K562 (cell line): Measurements from ENCODE around the gene TRAF5. TPM values are rescaled to one million over a fixed set of nuclear protein-coding genes. Genes with fewer than 3 reads are reported as not detected.

ENCODE experiments used
- ATAC-seq: fragments of 200-7000 bp; cut with Tn5 transposase; 3 replicates; pipeline ENCODE4 v1.9.1; 2020; ENCODE audit warnings: moderate library complexity
- BruUV-seq: library from RNA; stranded (reverse); fragments of 400-500 nt; replicated peaks from 2 replicates; lab custom pipeline; 2021; lab: Mats Ljungman, UMichigan
- CTCF ChIA-PET: fragments of 300-600 bp; formaldehyde crosslinking; extraction: SDS; loops from one replicate; lab custom pipeline; 2021; ENCODE audit warnings: low intra/inter-chr PET ratio; lab: Yijun Ruan, JAX
- POLR2A ChIA-PET: fragments of 300-600, 350-650 bp; sonication (Branson Sonifier 250); formaldehyde crosslinking; extraction: SDS; loops from one replicate; lab custom pipeline; 2021; ENCODE audit warnings: antibody characterized with exemption, inconsistent platforms; lab: Yijun Ruan, JAX
- DNase-seq, 4 experiments: peaks; one replicate each; pipeline versions ENCODE4 v3.0.0 to v3.0.0-alpha.2; 2011 to 2018; ENCODE audit warnings: low spot score in 3 of 4, mixed read lengths in 3 of 4; ENCODE audit errors: extremely low read depth in 1 of 4
- FAIRE-seq: peaks from 2 replicates; lab custom pipeline; 2011; peaks lifted over from hg19 to GRCh38; lab: Jason Lieb, UNC
- H2AFZ ChIP-seq: 2 replicates; pipeline ENCODE4 v1.6.0; 2011; ENCODE audit warnings: low read depth, low read length, control low read depth, inconsistent platforms
- H3K27ac ChIP-seq: fragments of 200-600 bp; 3 replicates; pipeline ENCODE4 v1.8.0; 2011; ENCODE audit warnings: low read depth, mild to moderate bottlenecking, control low read depth, inconsistent platforms, low read length, moderate library complexity, mixed read lengths; ENCODE audit errors: extremely low read depth
- H3K27me3 ChIP-seq, 2 experiments: fragments of 300-600 bp in 1 of 2; 2 replicates in 1 of 2; 3 replicates in 1 of 2; pipeline versions ENCODE4 v1.6.0 to v1.8.0; 2011; ENCODE audit warnings: inconsistent platforms in 2 of 2, low read length in 2 of 2, mild to moderate bottlenecking in 1 of 2, mixed read lengths in 1 of 2, moderate library complexity in 1 of 2; ENCODE audit not compliant: control insufficient read depth in 2 of 2, insufficient read depth in 2 of 2
- H3K36me3 ChIP-seq: fragments of 300-600 bp; 3 replicates; pipeline ENCODE4 v1.8.0; 2011; ENCODE audit warnings: mild to moderate bottlenecking, low read length, inconsistent platforms; ENCODE audit not compliant: control insufficient read depth, insufficient read depth
- H3K4me1 ChIP-seq, 2 experiments: fragments of 200-600 bp in 1 of 2; replicated peaks in 1 of 2; 2 replicates in 1 of 2; 3 replicates in 1 of 2; pipeline versions ENCODE4 v1.5.1 to v1.8.0; 2011; ENCODE audit warnings: inconsistent platforms in 2 of 2, low read length in 2 of 2, mild to moderate bottlenecking in 1 of 2, mixed read lengths in 1 of 2, moderate library complexity in 1 of 2; ENCODE audit not compliant: control insufficient read depth in 2 of 2, insufficient read depth in 2 of 2
- H3K4me2 ChIP-seq: 2 replicates; pipeline ENCODE4 v1.6.1; 2011; ENCODE audit warnings: low read length, control low read depth, inconsistent platforms, mixed read lengths; ENCODE audit not compliant: insufficient read depth
- H3K4me3 ChIP-seq: fragments of 200-600 bp; sonication (generic), shearing (Covaris generic); 2 replicates; pipeline ENCODE4 v1.5.1; 2016; ENCODE audit warnings: control low read depth, inconsistent platforms
- H3K79me2 ChIP-seq: fragments of 200-600 bp; 3 replicates; pipeline ENCODE4 v1.8.0; 2011; ENCODE audit warnings: low read length, inconsistent platforms; ENCODE audit not compliant: control insufficient read depth, insufficient read depth
- H3K9ac ChIP-seq, 2 experiments: 2 replicates each; pipeline versions ENCODE4 v1.6.0 to v1.6.1; 2011; ENCODE audit warnings: low read depth in 2 of 2, low read length in 2 of 2, control low read depth in 1 of 2, inconsistent platforms in 1 of 2, mild to moderate bottlenecking in 1 of 2, mixed read lengths in 1 of 2; ENCODE audit not compliant: insufficient read depth in 1 of 2
- H3K9me1 ChIP-seq: one replicate; pipeline ENCODE4 v1.6.0; 2011; ENCODE audit warnings: inconsistent platforms, mild to moderate bottlenecking, low read length, moderate library complexity; ENCODE audit not compliant: control insufficient read depth, insufficient read depth
- H3K9me3 ChIP-seq: replicated peaks from 2 replicates; pipeline ENCODE4 v1.5.1; 2011; ENCODE audit warnings: low read depth, low read length, inconsistent platforms; ENCODE audit not compliant: control insufficient read depth, insufficient read depth
- H4K20me1 ChIP-seq: replicated peaks from 2 replicates; pipeline ENCODE4 v1.6.1; 2011; ENCODE audit warnings: low read length, inconsistent platforms, mixed read lengths; ENCODE audit not compliant: control insufficient read depth, insufficient read depth
- ATF3 ChIP-seq, 2 experiments: fragments of 450-650 bp in 1 of 2; sonication (generic) in 1 of 2; formaldehyde crosslinking in 1 of 2; IDR thresholded peaks in 1 of 2; conservative IDR thresholded peaks in 1 of 2; 2 replicates each; pipeline versions ENCODE4 v1.6.1 to v1.8.1; 2016 to 2023; ENCODE audit warnings: mild to moderate bottlenecking in 2 of 2, moderate library complexity in 2 of 2, inconsistent platforms in 1 of 2, missing genetic modification reagents in 1 of 2
- BRF1 ChIP-seq: IDR thresholded peaks from 3 replicates; pipeline ENCODE4 v1.6.1; 2011; ENCODE audit warnings: borderline replicate concordance, mild to moderate bottlenecking; ENCODE audit not compliant: insufficient read length; ENCODE audit errors: extremely low read depth
- CEBPG ChIP-seq, 3 experiments: fragments of 200-800 bp in 1 of 3; sonication (Bioruptor generic) in 1 of 3; sonication (generic) in 1 of 3; formaldehyde crosslinking in 1 of 3; IDR thresholded peaks in 2 of 3; conservative IDR thresholded peaks in 1 of 3; 2 replicates each; pipeline versions ENCODE4 v1.6.1 to v1.8.0; 2016 to 2022; ENCODE audit warnings: missing compliant biosample characterization in 2 of 3, missing genetic modification characterization in 2 of 3, mild to moderate bottlenecking in 1 of 3, missing genetic modification reagents in 1 of 3
- FOXA3 ChIP-seq, 2 experiments: fragments of 450-650 bp in 1 of 2; sonication (generic) in 1 of 2; formaldehyde crosslinking; IDR thresholded peaks in 1 of 2; conservative IDR thresholded peaks in 1 of 2; 2 replicates each; pipeline versions ENCODE4 v1.4.0 to v1.8.0; 2020 to 2022; ENCODE audit warnings: mild to moderate bottlenecking in 2 of 2, missing genetic modification reagents in 1 of 2
- GABPB1 ChIP-seq: sonication (generic); formaldehyde crosslinking; IDR thresholded peaks from 2 replicates; pipeline ENCODE4 v1.8.0; 2022; ENCODE audit warnings: mild to moderate bottlenecking, missing genetic modification reagents
- NFIX ChIP-seq: fragments of 250-450 bp; sonication (Bioruptor Pico); IDR thresholded peaks from 2 replicates; pipeline ENCODE4 v1.4.0; 2020; ENCODE audit warnings: low read depth, mild to moderate bottlenecking, moderate library complexity
- NFRKB ChIP-seq: fragments of 450-650 bp; IDR thresholded peaks from 2 replicates; pipeline ENCODE4 v1.6.1; 2016; ENCODE audit warnings: low read depth
- RB1 ChIP-seq: fragments of 450-650 bp; IDR thresholded peaks from 2 replicates; pipeline ENCODE4 v1.6.1; 2017; ENCODE audit warnings: low read depth, mild to moderate bottlenecking
- THAP7 ChIP-seq: fragments of 250-450 bp; sonication (Bioruptor Pico); IDR thresholded peaks from 2 replicates; pipeline ENCODE4 v1.5.0; 2021
- THRB ChIP-seq: fragments of 450-650 bp; formaldehyde crosslinking; conservative IDR thresholded peaks from 2 replicates; pipeline ENCODE4 v1.4.0; 2022; ENCODE audit warnings: mild to moderate bottlenecking, missing genetic modification characterization
- XRCC4 ChIP-seq: IDR thresholded peaks from one replicate; pipeline ENCODE4 v1.6.1; 2011; ENCODE audit not compliant: insufficient read depth, insufficient read length; ENCODE audit errors: extremely low read depth
- ZBTB12 ChIP-seq: fragments of 250-450 bp; sonication (Bioruptor Pico); IDR thresholded peaks from 2 replicates; pipeline ENCODE4 v1.4.0; 2020
- ZBTB17 ChIP-seq: fragments of 450-650 bp; formaldehyde crosslinking; IDR thresholded peaks from 2 replicates; pipeline ENCODE4 v1.4.0; 2020; ENCODE audit warnings: mild to moderate bottlenecking
- ZNF12 ChIP-seq: sonication (generic); formaldehyde crosslinking; IDR thresholded peaks from 2 replicates; pipeline ENCODE4 v1.4.0; 2020; ENCODE audit warnings: mild to moderate bottlenecking, missing genetic modification reagents
- ZNF668 ChIP-seq: fragments of 250-450 bp; sonication (Bioruptor Pico); IDR thresholded peaks from 2 replicates; pipeline ENCODE4 v1.8.0; 2022; ENCODE audit warnings: mild to moderate bottlenecking, inconsistent platforms
- WGBS: fragments of 100-300 bp; shearing (Covaris generic); methylation state at CpG from one replicate; pipeline ENCODE4 v1.1.6; 2016; ENCODE audit warnings: low coverage, mixed read lengths; ENCODE audit not compliant: insufficient coverage; ENCODE audit errors: missing lambda C conversion rate; 5-methylcytosine and 5-hydroxymethylcytosine counted together
- in situ Hi-C: fragments of 300-500 bp; cut with MboI; formaldehyde crosslinking; loops from 4 replicates; pipeline ENCODE4 v1.15.0; 2018; ENCODE audit warnings: inconsistent platforms, mixed read lengths
- intact Hi-C: fragments of 100-400 bp; cut with micrococcal nuclease; formaldehyde crosslinking; loops from 2 replicates; pipeline ENCODE4 v1.14.2; 2022
- polyA plus RNA-seq, 8 experiments: library from polyadenylated mRNA; depleted of rRNA in 4 of 8; stranded (reverse) in 5 of 8; unstranded in 3 of 8; fragments of >200 nt; fragmentation: Nextera tagmentation in 2 of 8; fragmentation: Illumina TruSeq in 1 of 8; extraction: Ambion mirVana in 2 of 8; extraction: Trizol in 1 of 8; gene quantifications; 2 replicates each; pipeline versions ENCODE4 v1.2.1 to v1.2.3, GENCODE V29; 2011 to 2014; ENCODE audit warnings: inconsistent platforms in 1 of 8, missing spikeins in 1 of 8
- total RNA-seq, 7 experiments: library from RNA; depleted of rRNA in 6 of 7; stranded (reverse); fragments of >200 nt in 6 of 7; fragmentation: Illumina TruSeq in 2 of 7; extraction: Trizol in 2 of 7; gene quantifications; 2 replicates each; pipeline versions ENCODE4 v1.2.1 to v1.2.3, GENCODE V29; 2011 to 2021; ENCODE audit warnings: low replicate concordance in 1 of 7
- TF ChIP-seq, protein P1 (sequence below): fragments of 250-450 bp; sonication (Bioruptor Pico); IDR thresholded peaks from 2 replicates; pipeline ENCODE4 v1.8.0; 2021; ENCODE audit warnings: borderline replicate concordance, mild to moderate bottlenecking, moderate library complexity; ENCODE audit not compliant: poor library complexity, severe bottlenecking

TRAF5 gene
- total and polyA plus RNA-seq, 9 of the 15 experiments (the other 6 are each of a cell fraction or from before 2014, with no cell fraction given): 2.0 to 9.3 (median 5.3) TPM

- no peak for FAIRE-seq
- no peaks in the 10 kb centered on the region for H3K9me3 ChIP-seq
- BruUV-seq: no TSS peak
- H3K4me3 ChIP-seq: no peak overlapping the region
- intact Hi-C loops: no loop called here
- 30% methylated on average over 3 of the region's 3 CpGs for WGBS
- in situ Hi-C loops: no loop called here
- peaks cover 13 to 38% of the 10 kb centered on the region in 2 experiments for H3K4me1 ChIP-seq
- H3K9ac ChIP-seq: no peak overlapping the region
- no peak overlapping the region for H2AFZ ChIP-seq
- CTCF ChIA-PET: no interaction called here
- no peak overlapping the region for H3K27ac ChIP-seq
- POLR2A ChIA-PET: interaction anchor here (0.6 to 1.7 kb wide), 7 partner anchors 10 to 391 kb away, joined by 3 to 4 read pairs (median 3); no protein-coding TSS in a partner anchor
- no peaks in the 10 kb centered on the region for H3K9me1 ChIP-seq
- ATAC-seq: peak; percentile 43
- H3K79me2 ChIP-seq: no peaks in the 10 kb centered on the region
- H3K4me2 ChIP-seq: no peak overlapping the region
- H3K27me3 ChIP-seq: no peaks in the 10 kb centered on the region; a peak in 1 of 5 replicates
- peak in 2 of 4 experiments; percentile 30 to 59 for DNase-seq
- H3K36me3 ChIP-seq: no peaks in the 10 kb centered on the region
- H4K20me1 ChIP-seq: 0 out of 2 replicates have a peak, but pooled peaks cover 3% of the 10 kb centered on the region
- TF ChIP-seq NFIX (CRISPR knock-in tag) (peak; percentile 69), NFRKB (no peak), RB1 (no peak), ATF3 (IDR thresholded peaks at IDR 0.05) (peak; percentile 63), ATF3 (CRISPR knock-in tag; conservative IDR thresholded peaks at IDR 0.05) (no peak), ZNF668 (CRISPR knock-in tag) (no peak), GABPB1 (CRISPR knock-in tag) (no peak), BRF1 (no peak), XRCC4 (no peak), ZNF12 (CRISPR knock-in tag) (0 out of 2 replicates have a peak, but pooled peaks have one; percentile 33), THAP7 (CRISPR knock-in tag) (no peak), ZBTB17 (CRISPR knock-in tag) (no peak), THRB (no peak), ZBTB12 (CRISPR knock-in tag) (no peak), FOXA3 (CRISPR knock-in tag; conservative IDR thresholded peaks at IDR 0.05 in 1 of 2, IDR thresholded peaks at IDR 0.05 in 1 of 2) (no peak), CEBPG (CRISPR knock-in tag; IDR thresholded peaks at IDR 0.05) (no peak), CEBPG (tag; conservative IDR thresholded peaks at IDR 0.05 in 1 of 2, IDR thresholded peaks at IDR 0.05 in 1 of 2) (0 out of 4 replicates have a peak, but pooled peaks of 1 of the 2 experiments have one; percentile 22)
- TF ChIP-seq, protein P1, sequence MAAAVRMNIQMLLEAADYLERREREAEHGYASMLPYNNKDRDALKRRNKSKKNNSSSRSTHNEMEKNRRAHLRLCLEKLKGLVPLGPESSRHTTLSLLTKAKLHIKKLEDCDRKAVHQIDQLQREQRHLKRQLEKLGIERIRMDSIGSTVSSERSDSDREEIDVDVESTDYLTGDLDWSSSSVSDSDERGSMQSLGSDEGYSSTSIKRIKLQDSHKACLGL: no peak
These were observed 5.5 kb downstream of the TRAF5 start for GRCh38 chr1:211332036-211332616.
